Gastrocnemius medialis (tissue), 4 donors: Measurements from ENCODE around the gene ARL3. TPM values are rescaled to one million over a fixed set of nuclear protein-coding genes. Genes with fewer than 3 reads are reported as not detected.
A peak's percentile ranks its signal among the peaks of the same experiment; 100 is the strongest.

Experiments used
- ATAC-seq, 2 donors: fragments of 150-250 bp; one replicate each; pipeline ENCODE4 v1.9.1; 2016
- DNase-seq, 2 donors: peaks; one replicate each; pipeline ENCODE4 v3.0.0-alpha.2; 2019
- H3K27ac ChIP-seq, 4 donors: fragments of 200-600 bp; sonication (generic); 1 replicate in 1 of 4; 2 replicates in 3 of 4; pipeline ENCODE4 v1.5.1; 2016 to 2018; ENCODE audit warnings: mild to moderate bottlenecking in 2 of 4, moderate library complexity in 1 of 4
- H3K27me3 ChIP-seq, 3 donors: fragments of 200-600 bp; sonication (generic) in 2 of 3; 1 replicate in 1 of 3; 2 replicates in 2 of 3; pipeline versions ENCODE4 v1.5.1 to v1.6.0; 2016 to 2019; ENCODE audit warnings: mild to moderate bottlenecking in 1 of 3, moderate library complexity in 1 of 3
- H3K36me3 ChIP-seq, 2 donors: fragments of 200-600 bp; sonication (generic) in 1 of 2; one replicate each; pipeline ENCODE4 v1.5.1; 2017 to 2018
- H3K4me1 ChIP-seq, 2 donors: fragments of 200-600 bp; sonication (generic) in 1 of 2; one replicate each; pipeline ENCODE4 v1.5.1; 2016 to 2017; ENCODE audit warnings: mild to moderate bottlenecking in 2 of 2
- H3K4me3 ChIP-seq, 4 donors: fragments of 200-600 bp; sonication (generic) in 3 of 4; 1 replicate in 1 of 4; 2 replicates in 3 of 4; pipeline ENCODE4 v1.5.1; 2016 to 2019; ENCODE audit warnings: mild to moderate bottlenecking in 2 of 4
- H3K9me3 ChIP-seq, 3 donors: fragments of 200-600 bp; sonication (generic) in 2 of 3; 1 replicate in 1 of 3; 2 replicates in 2 of 3; pipeline ENCODE4 v1.5.1; 2016 to 2019
- POLR2A ChIP-seq, 2 donors: fragments of 450-650 bp; IDR thresholded peaks; one replicate each; pipeline ENCODE4 v1.6.1; 2017; ENCODE audit warnings: antibody characterized with exemption in 2 of 2, mild to moderate bottlenecking in 2 of 2, moderate library complexity in 2 of 2
- in situ Hi-C, 4 donors: fragments of 200-750 bp; cut with MboI; loops; one replicate each; pipeline versions ENCODE4 v1.15.0 to v1.8.0; 2017; ENCODE audit warnings: low sequenced_read_pairs in 4 of 4
- intact Hi-C: fragments of 100-400 bp; cut with DNase I; formaldehyde crosslinking; loops from one replicate; pipeline ENCODE4 v1.15.1; 2023; ENCODE audit warnings: low total_unique reads
- total RNA-seq, 4 donors: library from RNA; depleted of rRNA; stranded (reverse); fragments of >200 nt; gene quantifications; one replicate each; pipeline versions ENCODE4 v1.1.0 to v1.2.3, GENCODE V29; 2016
- TF ChIP-seq, protein P1 (sequence below), 5 experiments: fragments of 450-650 bp in 3 of 5; fragments of 200-600 bp in 2 of 5; sonication (generic) in 2 of 5; IDR thresholded peaks in 4 of 5; conservative IDR thresholded peaks in 1 of 5; 1 replicate in 4 of 5; 2 replicates in 1 of 5; pipeline ENCODE4 v1.5.1; 2016 to 2019; ENCODE audit warnings: antibody characterized with exemption in 5 of 5, mild to moderate bottlenecking in 3 of 5, moderate library complexity in 3 of 5

Gene ARL3
- total RNA-seq, 4 donors from 2014 or later, result 1.0 to 2.4 (median 1.5) TPM

GRCh38 chr10:102665904-102666509 lies 48.2 kb downstream of the ARL3 start:
- TF ChIP-seq, protein P1, sequence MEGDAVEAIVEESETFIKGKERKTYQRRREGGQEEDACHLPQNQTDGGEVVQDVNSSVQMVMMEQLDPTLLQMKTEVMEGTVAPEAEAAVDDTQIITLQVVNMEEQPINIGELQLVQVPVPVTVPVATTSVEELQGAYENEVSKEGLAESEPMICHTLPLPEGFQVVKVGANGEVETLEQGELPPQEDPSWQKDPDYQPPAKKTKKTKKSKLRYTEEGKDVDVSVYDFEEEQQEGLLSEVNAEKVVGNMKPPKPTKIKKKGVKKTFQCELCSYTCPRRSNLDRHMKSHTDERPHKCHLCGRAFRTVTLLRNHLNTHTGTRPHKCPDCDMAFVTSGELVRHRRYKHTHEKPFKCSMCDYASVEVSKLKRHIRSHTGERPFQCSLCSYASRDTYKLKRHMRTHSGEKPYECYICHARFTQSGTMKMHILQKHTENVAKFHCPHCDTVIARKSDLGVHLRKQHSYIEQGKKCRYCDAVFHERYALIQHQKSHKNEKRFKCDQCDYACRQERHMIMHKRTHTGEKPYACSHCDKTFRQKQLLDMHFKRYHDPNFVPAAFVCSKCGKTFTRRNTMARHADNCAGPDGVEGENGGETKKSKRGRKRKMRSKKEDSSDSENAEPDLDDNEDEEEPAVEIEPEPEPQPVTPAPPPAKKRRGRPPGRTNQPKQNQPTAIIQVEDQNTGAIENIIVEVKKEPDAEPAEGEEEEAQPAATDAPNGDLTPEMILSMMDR (IDR thresholded peaks at IDR 0.05 in 4 of 5, conservative IDR thresholded peaks at IDR 0.05 in 1 of 5), result no peak
- no peak for TF ChIP-seq POLR2A (IDR thresholded peaks at IDR 0.05)
- DNase-seq (no peak), ATAC-seq (no peak)
- intact Hi-C loops (no loop called here), in situ Hi-C loops (no loop called here)
- H3K9me3 ChIP-seq, result no peaks in the 10 kb centered on the region
- no peaks in the 10 kb centered on the region for H3K36me3 ChIP-seq
- no peak overlapping the region for H3K4me3 ChIP-seq
- peaks cover 16 to 20% of the 10 kb centered on the region in 2 donors for H3K4me1 ChIP-seq
- H3K27ac ChIP-seq, result no peak overlapping the region
- no peaks in the 10 kb centered on the region for H3K27me3 ChIP-seq

DNA sequence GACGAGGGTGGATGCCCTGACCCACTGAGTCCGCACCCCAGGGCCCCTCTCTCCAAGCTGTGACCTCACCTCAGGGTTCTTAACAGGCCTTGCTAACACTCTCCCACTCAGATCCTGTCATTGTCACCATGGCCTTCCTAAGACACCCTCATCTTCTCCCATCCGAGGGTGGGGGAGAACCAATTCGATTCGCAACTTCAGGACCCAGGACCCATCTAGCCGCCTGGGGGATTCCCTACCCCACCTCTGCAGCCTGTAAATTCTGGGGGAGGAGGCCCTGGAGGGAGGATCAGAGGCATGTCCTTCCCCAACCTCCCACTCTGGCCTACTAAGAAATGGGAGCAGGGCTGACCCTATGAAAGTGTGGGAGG lies 52.6 kb downstream of the ARL3 start:
- in situ Hi-C loops, result no loop called here
- H3K9me3 ChIP-seq, result no peaks in the 10 kb centered on the region
- no peak overlapping the region for H3K4me3 ChIP-seq
- H3K27me3 ChIP-seq, result no peaks in the 10 kb centered on the region
- ATAC-seq, result peak in 1 of 2 donors; percentile 26
- DNase-seq, result no peak
- H3K4me1 ChIP-seq, result peaks cover 17 to 24% of the 10 kb centered on the region in 2 donors
- H3K36me3 ChIP-seq, result peaks cover 0 to 19% of the 10 kb centered on the region in 2 donors
- peak overlapping the region in 2 of 4 donors; percentile 23 to 34 for H3K27ac ChIP-seq
- intact Hi-C loops, result no loop called here
- TF ChIP-seq, protein P1 (IDR thresholded peaks at IDR 0.05 in 4 of 5, conservative IDR thresholded peaks at IDR 0.05 in 1 of 5), result no peak
- TF ChIP-seq POLR2A (IDR thresholded peaks at IDR 0.05), result no peak

- ATAC-seq (peak; percentile 38 to 52), DNase-seq (peak in 1 of 2 donors; percentile 56)
- no peak for TF ChIP-seq POLR2A (IDR thresholded peaks at IDR 0.05)
- TF ChIP-seq, protein P1 (IDR thresholded peaks at IDR 0.05 in 4 of 5, conservative IDR thresholded peaks at IDR 0.05 in 1 of 5), result no peak
- Histone ChIP-seq H3K9me3 (no peaks in the 10 kb centered on the region), H3K36me3 (peaks cover 0 to 24% of the 10 kb centered on the region in 2 donors), H3K27ac (peak overlapping the region in 3 of 4 donors; percentile 22 to 34 (median 23)), H3K27me3 (no peaks in the 10 kb centered on the region), H3K4me1 (peaks cover 17 to 24% of the 10 kb centered on the region in 2 donors), H3K4me3 (no peak overlapping the region)
- in situ Hi-C loops, result no loop called here
- intact Hi-C loops, result no loop called here
These were observed 53.1 kb downstream of the ARL3 start for GRCh38 chr10:102660888-102661657.

DNA sequence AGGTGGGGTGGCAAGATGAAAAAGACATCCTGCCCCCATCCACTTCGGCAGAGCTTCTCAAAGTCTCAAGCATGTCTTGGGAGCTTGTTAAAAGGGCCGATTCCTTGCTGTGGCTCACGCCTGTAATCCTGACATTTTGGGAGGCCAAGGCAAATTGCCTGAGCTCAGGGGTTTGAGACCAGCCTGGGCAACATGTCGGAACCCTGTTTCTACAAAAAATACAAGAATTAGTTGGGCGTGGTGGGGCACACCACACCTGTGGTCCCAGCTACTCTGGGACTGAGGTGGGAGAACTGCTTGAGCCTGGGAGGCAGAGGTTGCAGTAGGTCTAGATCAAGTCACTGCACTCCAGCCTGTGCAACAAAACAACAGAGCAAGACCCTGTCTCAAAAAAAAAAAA lies 55.4 kb downstream of the ARL3 start:
- Histone ChIP-seq H3K4me1 (peaks cover 17 to 24% of the 10 kb centered on the region in 2 donors), H3K36me3 (peaks cover 0 to 43% of the 10 kb centered on the region in 2 donors), H3K9me3 (no peaks in the 10 kb centered on the region), H3K4me3 (no peak overlapping the region), H3K27me3 (no peaks in the 10 kb centered on the region), H3K27ac (peak overlapping the region; percentile 55 to 72 (median 60))
- intact Hi-C loops (no loop called here), in situ Hi-C loops (no loop called here)
- TF ChIP-seq POLR2A (IDR thresholded peaks at IDR 0.05), result no peak
- TF ChIP-seq, protein P1 (IDR thresholded peaks at IDR 0.05 in 4 of 5, conservative IDR thresholded peaks at IDR 0.05 in 1 of 5), result no peak
- no peak for ATAC-seq
- no peak for DNase-seq
